OCI-LY3 (cell line): ENCODE results near the gene SPON1.

Experiments
- EZH2phosphoT487 ChIP-seq: fragments of 200-600 bp; shearing (Covaris generic); IDR thresholded peaks from 2 replicates; pipeline ENCODE4 v1.6.1; 2018; ENCODE audit warnings: antibody characterized with exemption, mixed run types, low read depth
- TF ChIP-seq, protein P1 (sequence below): fragments of 200-600, 300-600 bp; sonication (generic); IDR thresholded peaks from 2 replicates; pipeline ENCODE4 v1.5.1; 2014; ENCODE audit warnings: antibody characterized with exemption, low read length, low read depth

DNA sequence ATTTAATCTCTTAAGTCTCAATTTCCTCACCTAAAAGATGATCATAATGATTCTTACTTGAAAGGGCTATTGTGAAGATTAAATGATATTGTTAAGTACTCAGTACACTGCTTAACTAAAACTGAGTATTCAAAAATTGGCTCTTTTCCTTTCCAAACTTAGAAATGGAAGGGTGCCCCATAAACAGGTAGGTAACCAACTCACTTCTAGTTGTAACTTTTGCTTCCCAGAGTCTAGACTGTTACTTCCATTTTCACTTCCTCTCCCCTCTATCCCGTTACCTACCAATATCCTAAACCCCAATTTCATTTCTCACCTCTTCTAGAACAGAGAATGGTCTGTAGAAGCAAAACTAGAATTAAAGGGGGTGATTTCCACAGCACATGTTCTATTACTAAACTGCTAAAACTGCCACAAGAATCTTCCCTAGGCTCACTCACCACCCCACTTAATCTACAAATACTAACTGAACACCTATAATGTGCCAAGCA lies 346.4 kb downstream of the SPON1 start:
- TF ChIP-seq, protein P1, sequence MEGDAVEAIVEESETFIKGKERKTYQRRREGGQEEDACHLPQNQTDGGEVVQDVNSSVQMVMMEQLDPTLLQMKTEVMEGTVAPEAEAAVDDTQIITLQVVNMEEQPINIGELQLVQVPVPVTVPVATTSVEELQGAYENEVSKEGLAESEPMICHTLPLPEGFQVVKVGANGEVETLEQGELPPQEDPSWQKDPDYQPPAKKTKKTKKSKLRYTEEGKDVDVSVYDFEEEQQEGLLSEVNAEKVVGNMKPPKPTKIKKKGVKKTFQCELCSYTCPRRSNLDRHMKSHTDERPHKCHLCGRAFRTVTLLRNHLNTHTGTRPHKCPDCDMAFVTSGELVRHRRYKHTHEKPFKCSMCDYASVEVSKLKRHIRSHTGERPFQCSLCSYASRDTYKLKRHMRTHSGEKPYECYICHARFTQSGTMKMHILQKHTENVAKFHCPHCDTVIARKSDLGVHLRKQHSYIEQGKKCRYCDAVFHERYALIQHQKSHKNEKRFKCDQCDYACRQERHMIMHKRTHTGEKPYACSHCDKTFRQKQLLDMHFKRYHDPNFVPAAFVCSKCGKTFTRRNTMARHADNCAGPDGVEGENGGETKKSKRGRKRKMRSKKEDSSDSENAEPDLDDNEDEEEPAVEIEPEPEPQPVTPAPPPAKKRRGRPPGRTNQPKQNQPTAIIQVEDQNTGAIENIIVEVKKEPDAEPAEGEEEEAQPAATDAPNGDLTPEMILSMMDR: no peak
- no peak for TF ChIP-seq EZH2phosphoT487
